Measurements from ENCODE around the gene TPO. TPM values are rescaled to one million over a fixed set of nuclear protein-coding genes. Genes with fewer than 3 reads are reported as not detected.

Gene TPO
- total RNA-seq, 1 experiment from 2014 or later, result not detected

DNA sequence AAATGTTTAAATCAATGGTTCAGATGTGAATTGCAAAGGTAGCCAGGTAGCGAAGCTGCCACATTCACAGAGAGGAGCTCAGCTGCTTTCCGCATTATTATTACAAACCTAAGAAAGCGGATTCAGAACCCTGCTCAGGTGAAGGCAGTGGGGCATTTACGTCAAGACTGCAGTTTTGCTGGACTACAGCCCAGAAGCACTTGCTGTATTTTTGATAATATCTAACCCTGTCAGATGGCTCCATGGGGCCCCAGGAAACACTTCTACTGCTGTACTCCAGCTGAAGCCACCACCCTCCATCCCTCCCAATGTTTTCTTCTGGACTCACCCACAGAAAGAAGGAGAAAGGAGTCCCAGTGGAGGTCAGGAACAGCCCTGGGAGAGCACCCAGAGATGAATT lies 96.9 kb downstream of the TPO start:
- ChIA-PET CTCF (no interaction called here), POLR2A (no interaction called here)
- H3K36me3 ChIP-seq (ENCODE audit: control insufficient read depth, insufficient read depth, low read length), result no peaks in the 10 kb centered on the region
- H3K27me3 ChIP-seq (ENCODE audit: control insufficient read depth, insufficient read depth, low read length), result no peaks in the 10 kb centered on the region
- DNase-seq (ENCODE audit: low read depth, low spot score) (no peak), ATAC-seq (no peak)
- intact Hi-C loops (cut with micrococcal nuclease; ENCODE audit: unreplicated experiment), result no loop called here
- H3K27ac ChIP-seq (ENCODE audit: low read length), result no peak overlapping the region
- H3K4me1 ChIP-seq (ENCODE audit: control insufficient read depth, insufficient read depth, low read length), result no peaks in the 10 kb centered on the region
- H3K4me3 ChIP-seq (ENCODE audit: low read depth in 2 of 2, low read length in 2 of 2), result no peak overlapping the region
- no TSS peak for BruUV-seq (replicated peaks)
- in situ Hi-C loops (cut with HindIII; ENCODE audit: low pct_unique_long_range_greater_than_20kb, low sequenced_read_pairs), result no loop called here
- no peaks in the 10 kb centered on the region for H3K9me3 ChIP-seq (ENCODE audit: control insufficient read depth, insufficient read depth, low read depth, low read length)
- TF ChIP-seq, protein P1, sequence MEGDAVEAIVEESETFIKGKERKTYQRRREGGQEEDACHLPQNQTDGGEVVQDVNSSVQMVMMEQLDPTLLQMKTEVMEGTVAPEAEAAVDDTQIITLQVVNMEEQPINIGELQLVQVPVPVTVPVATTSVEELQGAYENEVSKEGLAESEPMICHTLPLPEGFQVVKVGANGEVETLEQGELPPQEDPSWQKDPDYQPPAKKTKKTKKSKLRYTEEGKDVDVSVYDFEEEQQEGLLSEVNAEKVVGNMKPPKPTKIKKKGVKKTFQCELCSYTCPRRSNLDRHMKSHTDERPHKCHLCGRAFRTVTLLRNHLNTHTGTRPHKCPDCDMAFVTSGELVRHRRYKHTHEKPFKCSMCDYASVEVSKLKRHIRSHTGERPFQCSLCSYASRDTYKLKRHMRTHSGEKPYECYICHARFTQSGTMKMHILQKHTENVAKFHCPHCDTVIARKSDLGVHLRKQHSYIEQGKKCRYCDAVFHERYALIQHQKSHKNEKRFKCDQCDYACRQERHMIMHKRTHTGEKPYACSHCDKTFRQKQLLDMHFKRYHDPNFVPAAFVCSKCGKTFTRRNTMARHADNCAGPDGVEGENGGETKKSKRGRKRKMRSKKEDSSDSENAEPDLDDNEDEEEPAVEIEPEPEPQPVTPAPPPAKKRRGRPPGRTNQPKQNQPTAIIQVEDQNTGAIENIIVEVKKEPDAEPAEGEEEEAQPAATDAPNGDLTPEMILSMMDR (IDR thresholded peaks at IDR 0.05), result no peak

DNA sequence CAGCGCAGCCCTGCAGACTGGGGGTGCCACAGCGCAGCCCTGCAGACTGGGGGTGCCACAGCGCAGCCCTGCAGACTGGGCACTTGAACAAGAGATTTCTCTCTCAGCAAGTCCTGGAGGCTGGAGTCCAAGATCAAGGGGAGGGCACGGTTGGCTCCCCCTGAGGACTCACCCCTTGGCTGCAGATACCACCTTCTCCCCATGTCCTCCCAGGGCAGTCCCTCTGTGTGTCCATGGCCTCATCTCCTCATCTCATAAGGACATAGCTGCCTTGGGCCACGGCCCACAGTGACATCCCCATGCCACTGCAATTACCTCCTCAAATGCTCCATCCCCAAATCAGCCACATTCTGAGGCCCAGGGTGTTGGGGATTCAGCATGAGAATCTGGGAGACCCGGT lies 98.2 kb downstream of the TPO start:
- ChIA-PET CTCF (no interaction called here), POLR2A (no interaction called here)
- TF ChIP-seq POLR2AphosphoS5 (IDR thresholded peaks at IDR 0.05; ENCODE audit: low read depth, low read length), result no peak
- intact Hi-C loops (cut with micrococcal nuclease; ENCODE audit: unreplicated experiment) (no loop called here), in situ Hi-C loops (cut with HindIII; ENCODE audit: low pct_unique_long_range_greater_than_20kb, low sequenced_read_pairs) (no loop called here)
- no peaks in the 10 kb centered on the region for H3K9me3 ChIP-seq (ENCODE audit: control insufficient read depth, insufficient read depth, low read depth, low read length)
- BruUV-seq (replicated peaks), result no TSS peak
- H3K27ac ChIP-seq (ENCODE audit: low read length), result no peak overlapping the region
- DNase-seq (ENCODE audit: low read depth, low spot score) (no peak), ATAC-seq (no peak)
- H3K4me3 ChIP-seq (ENCODE audit: low read depth in 2 of 2, low read length in 2 of 2), result no peak overlapping the region
- no peaks in the 10 kb centered on the region for H3K27me3 ChIP-seq (ENCODE audit: control insufficient read depth, insufficient read depth, low read length)
- no peaks in the 10 kb centered on the region for H3K36me3 ChIP-seq (ENCODE audit: control insufficient read depth, insufficient read depth, low read length)
- H3K4me1 ChIP-seq (ENCODE audit: control insufficient read depth, insufficient read depth, low read length), result no peaks in the 10 kb centered on the region

DNA sequence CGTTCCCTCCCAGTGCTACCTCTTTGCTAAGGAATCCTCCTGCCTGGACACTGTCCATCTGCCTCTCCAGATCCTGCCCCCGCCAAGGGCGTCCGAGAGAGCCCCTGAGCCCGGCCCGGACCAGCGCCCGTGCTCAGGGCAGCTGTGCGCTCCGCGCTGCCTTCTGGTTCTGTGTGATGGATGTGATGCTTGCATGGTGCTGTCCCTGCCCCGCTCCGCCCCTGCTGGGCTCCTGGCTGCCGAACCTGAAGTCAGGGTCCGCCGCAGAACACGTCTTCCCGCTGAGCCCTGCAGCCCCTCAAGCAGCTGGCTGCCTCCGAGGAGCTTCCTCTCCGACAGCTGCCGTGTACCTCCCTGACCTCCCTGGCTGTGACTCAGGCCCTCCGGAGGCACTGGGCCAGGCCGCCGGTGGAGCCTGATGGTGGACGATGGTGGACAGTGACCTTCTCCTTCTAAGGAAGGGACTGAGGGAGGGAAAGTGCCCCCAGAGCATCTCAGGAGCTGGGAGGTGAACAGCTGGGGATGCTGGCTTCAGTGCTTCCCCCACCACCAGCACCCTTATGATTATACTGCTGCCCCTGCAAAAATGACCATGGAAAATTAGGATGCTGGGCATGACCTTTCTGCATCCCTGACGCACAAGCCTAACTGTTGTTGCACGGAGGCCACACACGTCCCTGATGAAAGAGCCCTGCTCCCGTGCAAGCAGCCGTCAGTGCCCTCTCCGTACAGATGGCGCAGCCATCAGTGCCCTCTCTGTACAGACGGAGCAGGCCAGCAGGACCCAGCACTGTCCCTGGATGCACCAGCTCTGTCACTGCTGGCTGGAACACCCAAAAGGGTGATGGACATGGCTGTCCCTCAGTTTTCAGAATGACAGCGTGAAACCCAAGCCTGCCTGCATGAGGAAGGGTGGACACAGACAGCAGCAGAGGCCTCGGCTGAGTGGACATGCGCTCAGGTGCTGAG lies 99.3 kb downstream of the TPO start:
- ATAC-seq (no peak), DNase-seq (ENCODE audit: low read depth, low spot score) (no peak)
- no peak overlapping the region for H3K27ac ChIP-seq (ENCODE audit: low read length)
- H3K4me1 ChIP-seq (ENCODE audit: control insufficient read depth, insufficient read depth, low read length), result no peaks in the 10 kb centered on the region
- POLR2A ChIA-PET, result no interaction called here
- CTCF ChIA-PET, result no interaction called here
- no peaks in the 10 kb centered on the region for H3K27me3 ChIP-seq (ENCODE audit: control insufficient read depth, insufficient read depth, low read length)
- H3K4me3 ChIP-seq (ENCODE audit: low read depth in 2 of 2, low read length in 2 of 2), result no peak overlapping the region
- no peaks in the 10 kb centered on the region for H3K9me3 ChIP-seq (ENCODE audit: control insufficient read depth, insufficient read depth, low read depth, low read length)
- intact Hi-C loops (cut with micrococcal nuclease; ENCODE audit: unreplicated experiment) (no loop called here), in situ Hi-C loops (cut with HindIII; ENCODE audit: low pct_unique_long_range_greater_than_20kb, low sequenced_read_pairs) (no loop called here)
- H3K36me3 ChIP-seq (ENCODE audit: control insufficient read depth, insufficient read depth, low read length), result no peaks in the 10 kb centered on the region
- no TSS peak for BruUV-seq (replicated peaks)
- TF ChIP-seq POLR2AphosphoS5 (IDR thresholded peaks at IDR 0.05; ENCODE audit: low read depth, low read length) (no peak), TCF7L2 (IDR thresholded peaks at IDR 0.05; ENCODE audit: low read depth, low read length) (no peak), SIN3A (IDR thresholded peaks at IDR 0.05; ENCODE audit: borderline replicate concordance, insufficient read depth, low read depth, low read length) (no peak)
- TF ChIP-seq, protein P2, sequence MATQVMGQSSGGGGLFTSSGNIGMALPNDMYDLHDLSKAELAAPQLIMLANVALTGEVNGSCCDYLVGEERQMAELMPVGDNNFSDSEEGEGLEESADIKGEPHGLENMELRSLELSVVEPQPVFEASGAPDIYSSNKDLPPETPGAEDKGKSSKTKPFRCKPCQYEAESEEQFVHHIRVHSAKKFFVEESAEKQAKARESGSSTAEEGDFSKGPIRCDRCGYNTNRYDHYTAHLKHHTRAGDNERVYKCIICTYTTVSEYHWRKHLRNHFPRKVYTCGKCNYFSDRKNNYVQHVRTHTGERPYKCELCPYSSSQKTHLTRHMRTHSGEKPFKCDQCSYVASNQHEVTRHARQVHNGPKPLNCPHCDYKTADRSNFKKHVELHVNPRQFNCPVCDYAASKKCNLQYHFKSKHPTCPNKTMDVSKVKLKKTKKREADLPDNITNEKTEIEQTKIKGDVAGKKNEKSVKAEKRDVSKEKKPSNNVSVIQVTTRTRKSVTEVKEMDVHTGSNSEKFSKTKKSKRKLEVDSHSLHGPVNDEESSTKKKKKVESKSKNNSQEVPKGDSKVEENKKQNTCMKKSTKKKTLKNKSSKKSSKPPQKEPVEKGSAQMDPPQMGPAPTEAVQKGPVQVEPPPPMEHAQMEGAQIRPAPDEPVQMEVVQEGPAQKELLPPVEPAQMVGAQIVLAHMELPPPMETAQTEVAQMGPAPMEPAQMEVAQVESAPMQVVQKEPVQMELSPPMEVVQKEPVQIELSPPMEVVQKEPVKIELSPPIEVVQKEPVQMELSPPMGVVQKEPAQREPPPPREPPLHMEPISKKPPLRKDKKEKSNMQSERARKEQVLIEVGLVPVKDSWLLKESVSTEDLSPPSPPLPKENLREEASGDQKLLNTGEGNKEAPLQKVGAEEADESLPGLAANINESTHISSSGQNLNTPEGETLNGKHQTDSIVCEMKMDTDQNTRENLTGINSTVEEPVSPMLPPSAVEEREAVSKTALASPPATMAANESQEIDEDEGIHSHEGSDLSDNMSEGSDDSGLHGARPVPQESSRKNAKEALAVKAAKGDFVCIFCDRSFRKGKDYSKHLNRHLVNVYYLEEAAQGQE (IDR thresholded peaks at IDR 0.05; ENCODE audit: insufficient read depth in 1 of 2, low read depth in 2 of 2, low read length in 1 of 2), result no peak
- TF ChIP-seq, protein P1 (IDR thresholded peaks at IDR 0.05), result no peak

All from Panc1 (cell line).